GM23338 (cell line): ENCODE measurements around the gene CTDSPL.

Experiments
- EZH2phosphoT487 ChIP-seq: fragments of 200-600 bp; sonication (generic); IDR thresholded peaks from one replicate; pipeline ENCODE4 v1.8.1; 2018; ENCODE audit warnings: antibody characterized with exemption; ENCODE audit not compliant: unreplicated experiment
- POLR2AphosphoS5 ChIP-seq: IDR thresholded peaks from 2 replicates; pipeline ENCODE4 v1.6.1; 2016; ENCODE audit warnings: antibody characterized with exemption, low read depth
- TF ChIP-seq, protein P1 (sequence below), 2 experiments: fragments of 200-600 bp in 1 of 2; sonication (generic) in 1 of 2; conservative IDR thresholded peaks; 2 replicates each; pipeline versions ENCODE4 v1.5.1 to v1.6.1; 2016 to 2017; ENCODE audit warnings: antibody characterized with exemption in 2 of 2, low read depth in 2 of 2, mild to moderate bottlenecking in 2 of 2, moderate library complexity in 1 of 2

DNA sequence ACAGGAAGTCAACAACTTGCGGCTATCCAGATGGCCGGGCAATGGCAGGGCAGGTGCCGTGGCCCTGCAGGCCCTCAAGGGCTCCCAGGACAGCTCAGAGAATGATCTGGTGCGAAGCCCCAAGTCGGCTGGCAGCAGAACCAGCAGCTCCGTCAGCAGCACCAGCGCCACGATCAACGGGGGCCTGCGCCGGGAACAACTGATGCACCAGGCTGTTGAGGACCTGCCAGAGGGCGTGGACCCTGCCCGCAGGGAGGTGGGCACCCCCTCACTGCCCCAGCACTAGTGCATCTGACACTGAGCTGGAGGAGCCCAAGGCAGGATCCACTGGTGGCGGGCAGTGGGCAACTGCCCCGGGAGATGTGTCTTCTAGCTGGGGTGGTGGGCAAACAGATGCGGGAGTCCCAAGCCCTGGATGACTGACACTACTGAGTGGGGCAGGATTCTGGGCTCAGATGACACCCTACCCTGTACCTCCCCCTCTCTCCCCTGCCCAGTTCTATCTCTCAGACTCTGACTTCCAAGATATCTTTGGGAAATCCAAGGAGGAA lies 144.8 kb downstream of the CTDSPL start:
- TF ChIP-seq, protein P1, sequence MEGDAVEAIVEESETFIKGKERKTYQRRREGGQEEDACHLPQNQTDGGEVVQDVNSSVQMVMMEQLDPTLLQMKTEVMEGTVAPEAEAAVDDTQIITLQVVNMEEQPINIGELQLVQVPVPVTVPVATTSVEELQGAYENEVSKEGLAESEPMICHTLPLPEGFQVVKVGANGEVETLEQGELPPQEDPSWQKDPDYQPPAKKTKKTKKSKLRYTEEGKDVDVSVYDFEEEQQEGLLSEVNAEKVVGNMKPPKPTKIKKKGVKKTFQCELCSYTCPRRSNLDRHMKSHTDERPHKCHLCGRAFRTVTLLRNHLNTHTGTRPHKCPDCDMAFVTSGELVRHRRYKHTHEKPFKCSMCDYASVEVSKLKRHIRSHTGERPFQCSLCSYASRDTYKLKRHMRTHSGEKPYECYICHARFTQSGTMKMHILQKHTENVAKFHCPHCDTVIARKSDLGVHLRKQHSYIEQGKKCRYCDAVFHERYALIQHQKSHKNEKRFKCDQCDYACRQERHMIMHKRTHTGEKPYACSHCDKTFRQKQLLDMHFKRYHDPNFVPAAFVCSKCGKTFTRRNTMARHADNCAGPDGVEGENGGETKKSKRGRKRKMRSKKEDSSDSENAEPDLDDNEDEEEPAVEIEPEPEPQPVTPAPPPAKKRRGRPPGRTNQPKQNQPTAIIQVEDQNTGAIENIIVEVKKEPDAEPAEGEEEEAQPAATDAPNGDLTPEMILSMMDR (conservative IDR thresholded peaks at IDR 0.05; ENCODE audit: low read depth in 2 of 2), result no peak
- TF ChIP-seq EZH2phosphoT487 (no peak), POLR2AphosphoS5 (no peak)
